Measurements from ENCODE around the gene INPP5K.
"Not testable (repeated sequence)": the region's sequence is repeated elsewhere in the genome, so short reads cannot be mapped to it uniquely, and the experiment has no call there.

The INPP5K gene

GRCh38 chr17:1542316-1542715 is 25.9 kb upstream of the INPP5K start:
- H3K4me3 ChIP-seq (ENCODE audit: low read depth in 1 of 2, low read length in 2 of 2) = no peak overlapping the region
- H3K27ac ChIP-seq (ENCODE audit: low read length) = no peak overlapping the region
- H3K27me3 ChIP-seq (ENCODE audit: low read depth, low read length) = no peaks in the 10 kb centered on the region
- H3K9me3 ChIP-seq (ENCODE audit: control insufficient read depth in 1 of 2, low read length in 2 of 2) = no peaks in the 10 kb centered on the region
- no peaks in the 10 kb centered on the region for H3K4me1 ChIP-seq (ENCODE audit: control insufficient read depth in 1 of 2, insufficient read depth in 2 of 2, low read length in 2 of 2)
- H3K36me3 ChIP-seq (ENCODE audit: control insufficient read depth in 1 of 2, insufficient read depth in 2 of 2, low read length in 2 of 2) = peaks cover 61 to 66% of the 10 kb centered on the region in 2 donors

GRCh38 chr17:1541367-1541904 is 25.0 kb upstream of the INPP5K start:
- no peaks in the 10 kb centered on the region for H3K9me3 ChIP-seq (ENCODE audit: control insufficient read depth in 1 of 2, low read length in 2 of 2)
- no peaks in the 10 kb centered on the region for H3K27me3 ChIP-seq (ENCODE audit: low read depth, low read length)
- no peak overlapping the region for H3K4me3 ChIP-seq (ENCODE audit: low read depth in 1 of 2, low read length in 2 of 2)
- H3K27ac ChIP-seq (ENCODE audit: low read length) = no peak overlapping the region
- no peaks in the 10 kb centered on the region for H3K4me1 ChIP-seq (ENCODE audit: control insufficient read depth in 1 of 2, insufficient read depth in 2 of 2, low read length in 2 of 2)
- peaks cover 61% of the 10 kb centered on the region in 2 donors for H3K36me3 ChIP-seq (ENCODE audit: control insufficient read depth in 1 of 2, insufficient read depth in 2 of 2, low read length in 2 of 2)

GRCh38 chr17:1539811-1540210 is 23.4 kb upstream of the INPP5K start:
- H3K36me3 ChIP-seq (ENCODE audit: control insufficient read depth in 1 of 2, insufficient read depth in 2 of 2, low read length in 2 of 2) = peaks cover 50 to 65% of the 10 kb centered on the region in 2 donors
- H3K9me3 ChIP-seq (ENCODE audit: control insufficient read depth in 1 of 2, low read length in 2 of 2) = no peaks in the 10 kb centered on the region

DNA sequence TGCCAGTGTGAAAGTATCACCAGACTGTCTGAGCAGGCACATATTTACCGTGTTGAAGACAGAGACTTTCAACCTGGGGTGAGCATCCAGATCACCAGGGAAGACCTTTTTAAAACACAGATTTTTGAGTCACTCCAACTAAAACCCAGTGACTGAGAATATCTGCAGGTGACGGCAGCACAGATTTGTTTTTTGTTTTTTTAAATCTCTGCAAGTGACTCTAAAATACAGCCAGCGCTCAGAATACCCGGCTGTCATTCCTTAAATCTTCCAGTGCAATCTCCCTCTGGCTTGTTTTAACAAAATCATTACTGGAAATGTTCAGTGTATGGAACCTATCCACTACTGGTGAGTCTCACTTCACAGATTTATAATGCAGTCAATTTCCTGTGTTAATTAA is 19.3 kb upstream of the INPP5K start:
- H3K9me3 ChIP-seq (ENCODE audit: control insufficient read depth in 1 of 2, low read length in 2 of 2) = no peaks in the 10 kb centered on the region
- H3K36me3 ChIP-seq (ENCODE audit: control insufficient read depth in 1 of 2, insufficient read depth in 2 of 2, low read length in 2 of 2) = peaks cover 53 to 72% of the 10 kb centered on the region in 2 donors
- no peaks in the 10 kb centered on the region for H3K27me3 ChIP-seq (ENCODE audit: low read depth, low read length)
- no peak overlapping the region for H3K27ac ChIP-seq (ENCODE audit: low read length)
- H3K4me3 ChIP-seq (ENCODE audit: low read depth in 1 of 2, low read length in 2 of 2) = no peak overlapping the region
- H3K4me1 ChIP-seq (ENCODE audit: control insufficient read depth in 1 of 2, insufficient read depth in 2 of 2, low read length in 2 of 2) = no peaks in the 10 kb centered on the region

More at GRCh38 chr17:1539811-1540210, 23.4 kb upstream of the INPP5K start:
- no peak overlapping the region for H3K4me3 ChIP-seq (ENCODE audit: low read depth in 1 of 2, low read length in 2 of 2)
- H3K4me1 ChIP-seq (ENCODE audit: control insufficient read depth in 1 of 2, insufficient read depth in 2 of 2, low read length in 2 of 2) = no peaks in the 10 kb centered on the region
- H3K27me3 ChIP-seq (ENCODE audit: low read depth, low read length) = no peaks in the 10 kb centered on the region
- no peak overlapping the region for H3K27ac ChIP-seq (ENCODE audit: low read length)

GRCh38 chr17:1533661-1534325 is 17.4 kb upstream of the INPP5K start:
- Histone ChIP-seq H3K27me3 (ENCODE audit: low read depth, low read length) (no peaks in the 10 kb centered on the region), H3K36me3 (ENCODE audit: control insufficient read depth in 1 of 2, insufficient read depth in 2 of 2, low read length in 2 of 2) (peaks cover 56 to 63% of the 10 kb centered on the region in 2 donors), H3K4me1 (ENCODE audit: control insufficient read depth in 1 of 2, insufficient read depth in 2 of 2, low read length in 2 of 2) (no peaks in the 10 kb centered on the region), H3K9me3 (ENCODE audit: control insufficient read depth in 1 of 2, low read length in 2 of 2) (no peaks in the 10 kb centered on the region), H3K4me3 (ENCODE audit: low read depth in 1 of 2, low read length in 2 of 2) (no peak overlapping the region), H3K27ac (ENCODE audit: low read length) (no peak overlapping the region)

GRCh38 chr17:1532836-1533602 is 16.6 kb upstream of the INPP5K start:
- Histone ChIP-seq H3K4me3 (ENCODE audit: low read depth in 1 of 2, low read length in 2 of 2) (no peak overlapping the region), H3K27ac (ENCODE audit: low read length) (no peak overlapping the region), H3K4me1 (ENCODE audit: control insufficient read depth in 1 of 2, insufficient read depth in 2 of 2, low read length in 2 of 2) (no peaks in the 10 kb centered on the region), H3K9me3 (ENCODE audit: control insufficient read depth in 1 of 2, low read length in 2 of 2) (no peaks in the 10 kb centered on the region), H3K27me3 (ENCODE audit: low read depth, low read length) (no peaks in the 10 kb centered on the region), H3K36me3 (ENCODE audit: control insufficient read depth in 1 of 2, insufficient read depth in 2 of 2, low read length in 2 of 2) (peaks cover 48 to 55% of the 10 kb centered on the region in 2 donors)

- no peaks in the 10 kb centered on the region for H3K9me3 ChIP-seq (ENCODE audit: control insufficient read depth in 1 of 2, low read length in 2 of 2)
- H3K36me3 ChIP-seq (ENCODE audit: control insufficient read depth in 1 of 2, insufficient read depth in 2 of 2, low read length in 2 of 2) = peaks cover 45 to 57% of the 10 kb centered on the region in 2 donors
- H3K4me3 ChIP-seq (ENCODE audit: low read depth in 1 of 2, low read length in 2 of 2) = no peak overlapping the region
- H3K27ac ChIP-seq (ENCODE audit: low read length) = no peak overlapping the region
- H3K4me1 ChIP-seq (ENCODE audit: control insufficient read depth in 1 of 2, insufficient read depth in 2 of 2, low read length in 2 of 2) = no peaks in the 10 kb centered on the region
- no peaks in the 10 kb centered on the region for H3K27me3 ChIP-seq (ENCODE audit: low read depth, low read length)
Observed at GRCh38 chr17:1529863-1530262, 13.5 kb upstream of the INPP5K start.

DNA sequence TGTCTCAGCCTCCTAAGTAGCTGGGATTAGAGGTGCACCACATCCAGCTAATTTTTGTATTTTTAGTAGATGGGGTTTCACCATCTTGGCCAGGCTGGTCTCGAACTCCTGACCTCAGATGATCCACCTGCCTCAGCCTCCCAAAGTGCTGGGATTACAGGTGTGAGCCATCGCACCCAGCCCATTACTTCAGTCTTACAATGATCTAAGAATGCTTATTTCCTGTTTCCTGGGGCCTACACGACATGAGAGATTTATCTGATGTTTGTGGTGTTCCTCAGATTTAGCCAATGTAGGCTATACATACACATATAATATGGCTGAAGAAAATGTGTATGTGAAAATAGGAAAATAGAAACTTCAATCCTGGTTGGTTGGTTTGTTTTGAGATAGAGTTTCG is 10.5 kb upstream of the INPP5K start:
- H3K4me3 ChIP-seq (ENCODE audit: low read depth in 1 of 2, low read length in 2 of 2); H3K9me3 ChIP-seq (ENCODE audit: control insufficient read depth in 1 of 2, low read length in 2 of 2); H3K4me1 ChIP-seq (ENCODE audit: control insufficient read depth in 1 of 2, insufficient read depth in 2 of 2, low read length in 2 of 2); H3K27me3 ChIP-seq (ENCODE audit: low read depth, low read length); H3K27ac ChIP-seq (ENCODE audit: low read length): not testable (repeated sequence)
- H3K36me3 ChIP-seq (ENCODE audit: control insufficient read depth in 1 of 2, insufficient read depth in 2 of 2, low read length in 2 of 2) = peaks cover 23 to 43% of the 10 kb centered on the region in 2 donors

DNA sequence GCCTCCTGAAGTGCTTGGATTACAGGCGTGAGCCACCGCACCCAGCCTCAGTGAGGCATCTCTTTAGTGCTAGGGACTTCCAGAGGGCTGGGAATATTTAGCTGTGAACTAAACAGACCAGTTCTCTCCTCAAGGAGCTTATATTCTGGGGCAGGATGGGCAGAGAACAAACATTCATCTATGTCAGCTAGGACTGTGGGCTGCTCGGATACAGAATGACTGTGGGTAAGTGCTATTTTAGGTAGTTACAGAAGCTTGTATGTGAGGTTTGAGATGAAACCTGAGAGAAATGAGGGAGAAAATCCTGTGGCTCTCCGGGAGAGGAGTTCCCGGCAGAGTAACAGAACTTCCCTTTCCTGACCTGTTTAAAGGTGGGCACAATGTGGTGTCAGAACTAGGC is 6.2 kb upstream of the INPP5K start:
- Histone ChIP-seq H3K36me3 (ENCODE audit: control insufficient read depth in 1 of 2, insufficient read depth in 2 of 2, low read length in 2 of 2) (peaks cover 26 to 52% of the 10 kb centered on the region in 2 donors), H3K9me3 (ENCODE audit: control insufficient read depth in 1 of 2, low read length in 2 of 2) (no peaks in the 10 kb centered on the region), H3K4me1 (ENCODE audit: control insufficient read depth in 1 of 2, insufficient read depth in 2 of 2, low read length in 2 of 2) (peaks cover 3 to 4% of the 10 kb centered on the region in 2 donors), H3K27ac (ENCODE audit: low read length) (no peak overlapping the region), H3K4me3 (ENCODE audit: low read depth in 1 of 2, low read length in 2 of 2) (no peak overlapping the region), H3K27me3 (ENCODE audit: low read depth, low read length) (no peaks in the 10 kb centered on the region)

GRCh38 chr17:1521086-1521640 is 4.8 kb upstream of the INPP5K start:
- H3K27me3 ChIP-seq (ENCODE audit: low read depth, low read length) = no peaks in the 10 kb centered on the region
- H3K36me3 ChIP-seq (ENCODE audit: control insufficient read depth in 1 of 2, insufficient read depth in 2 of 2, low read length in 2 of 2) = peaks cover 26 to 41% of the 10 kb centered on the region in 2 donors
- no peak overlapping the region for H3K27ac ChIP-seq (ENCODE audit: low read length)
- no peak overlapping the region for H3K4me3 ChIP-seq (ENCODE audit: low read depth in 1 of 2, low read length in 2 of 2)
- peaks cover 5 to 6% of the 10 kb centered on the region in 2 donors for H3K4me1 ChIP-seq (ENCODE audit: control insufficient read depth in 1 of 2, insufficient read depth in 2 of 2, low read length in 2 of 2)
- H3K9me3 ChIP-seq (ENCODE audit: control insufficient read depth in 1 of 2, low read length in 2 of 2) = no peaks in the 10 kb centered on the region

DNA sequence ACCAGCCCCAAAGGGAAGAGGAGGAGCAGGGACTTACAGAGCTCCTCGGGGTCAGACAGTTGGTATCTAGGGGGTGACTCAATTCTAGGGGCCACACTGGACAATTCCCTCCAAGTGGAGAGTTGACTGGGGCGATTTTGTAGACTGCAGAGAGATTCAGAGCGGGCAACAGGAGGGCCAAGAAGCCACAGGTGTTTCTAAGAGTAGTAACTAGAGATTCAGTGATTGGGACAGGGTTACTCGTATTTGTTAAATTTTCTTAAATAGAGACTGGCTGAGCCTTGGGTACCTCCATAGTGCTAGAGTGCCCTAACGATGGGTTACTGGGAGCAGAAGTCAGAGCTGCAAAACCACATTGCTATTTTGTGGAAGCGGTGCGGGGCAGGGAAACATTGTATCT is 3.3 kb upstream of the INPP5K start:
- Histone ChIP-seq H3K4me3 (ENCODE audit: low read depth in 1 of 2, low read length in 2 of 2) (no peak overlapping the region), H3K27me3 (ENCODE audit: low read depth, low read length) (no peaks in the 10 kb centered on the region), H3K36me3 (ENCODE audit: control insufficient read depth in 1 of 2, insufficient read depth in 2 of 2, low read length in 2 of 2) (peaks cover 21 to 34% of the 10 kb centered on the region in 2 donors), H3K4me1 (ENCODE audit: control insufficient read depth in 1 of 2, insufficient read depth in 2 of 2, low read length in 2 of 2) (peaks cover 9 to 14% of the 10 kb centered on the region in 2 donors), H3K9me3 (ENCODE audit: control insufficient read depth in 1 of 2, low read length in 2 of 2) (no peaks in the 10 kb centered on the region), H3K27ac (ENCODE audit: low read length) (no peak overlapping the region)

All from muscle layer of duodenum (tissue), 2 donors.